RWPE1 (cell line): ENCODE data around the gene BTC.

Experiments used
- CTCF ChIA-PET: fragments of 350-600 bp; sonication (Branson Sonifier 250); formaldehyde crosslinking; extraction: SDS; loops from one replicate; lab custom pipeline; 2021; lab: Yijun Ruan, JAX
- POLR2A ChIA-PET: fragments of 400-600 bp; formaldehyde crosslinking; extraction: SDS; loops from one replicate; lab custom pipeline; 2020; ENCODE audit warnings: antibody characterized with exemption; ENCODE audit not compliant: low non-redundant PET; lab: Yijun Ruan, JAX
- DNase-seq: peaks from one replicate; pipeline ENCODE4 v3.0.0; 2012; ENCODE audit warnings: low spot score
- H3K27ac ChIP-seq: fragments of 450-650 bp; 2 replicates; pipeline ENCODE4 v1.5.1; 2017
- CTCF ChIP-seq: fragments of 450-650 bp; conservative IDR thresholded peaks from 2 replicates; pipeline ENCODE4 v1.5.1; 2017; ENCODE audit warnings: low read depth, mild to moderate bottlenecking

Gene BTC

DNA sequence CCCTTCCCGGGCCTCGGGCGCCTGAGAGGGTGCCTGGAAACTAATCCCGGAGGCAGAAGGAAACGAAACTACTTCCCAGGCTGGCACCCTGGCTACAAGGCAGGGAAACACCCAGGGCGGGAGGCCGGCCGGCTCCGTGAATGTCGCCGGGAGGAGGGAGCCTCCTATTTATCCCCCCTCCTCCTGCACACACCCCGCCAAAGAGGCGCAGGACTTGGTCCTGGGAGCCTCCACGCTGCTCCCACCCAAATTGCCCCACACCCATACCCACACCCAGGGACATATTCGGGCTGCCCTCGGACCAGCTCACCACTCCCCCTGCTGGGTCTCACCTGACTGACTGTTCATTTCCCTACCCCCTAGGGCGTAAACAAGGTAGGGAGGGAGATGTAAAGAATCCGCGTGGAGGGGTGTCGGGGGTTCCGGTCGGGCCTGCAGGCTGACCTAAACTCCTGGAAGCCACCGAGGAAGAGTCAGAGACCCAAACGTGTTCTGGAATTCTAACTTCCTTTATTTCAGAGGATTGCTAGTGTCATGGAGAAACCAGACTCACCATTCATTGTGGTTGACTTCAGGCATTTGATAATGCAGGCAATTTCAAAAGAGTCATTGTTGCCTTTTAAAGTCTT, at the start of gene BTC:
Gene BTC, minus strand, starts transcription at position 142 of the 629 bp plus-strand sequence. CDS start 198 bp downstream, outside the sequence.
- CTCF ChIA-PET, result interaction anchor here (0.5 to 0.7 kb wide), 7 partner anchors 17 to 887 kb away, joined by 3 to 4 read pairs (median 3); no protein-coding TSS in a partner anchor
- POLR2A ChIA-PET, result no interaction called here
- TF ChIP-seq CTCF, result peak; percentile 53
- peak; percentile 78 for DNase-seq
- H3K27ac ChIP-seq, result peak within 1 kb of the TSS; percentile 39; the same call in 1 of the 2 replicates

GRCh38 chr4:74840936-74841509, 46.7 kb upstream of the BTC start:
- DNase-seq, result no peak
- no peak for TF ChIP-seq CTCF
- CTCF ChIA-PET, result no interaction called here
- POLR2A ChIA-PET, result no interaction called here
- H3K27ac ChIP-seq, result no peak overlapping the region

- CTCF ChIA-PET, result no interaction called here
- POLR2A ChIA-PET, result no interaction called here
- TF ChIP-seq CTCF, result no peak
- H3K27ac ChIP-seq, result no peak overlapping the region
- peak; percentile 30 for DNase-seq
These were observed 44.5 kb upstream of the BTC start for GRCh38 chr4:74838746-74839370.

DNA sequence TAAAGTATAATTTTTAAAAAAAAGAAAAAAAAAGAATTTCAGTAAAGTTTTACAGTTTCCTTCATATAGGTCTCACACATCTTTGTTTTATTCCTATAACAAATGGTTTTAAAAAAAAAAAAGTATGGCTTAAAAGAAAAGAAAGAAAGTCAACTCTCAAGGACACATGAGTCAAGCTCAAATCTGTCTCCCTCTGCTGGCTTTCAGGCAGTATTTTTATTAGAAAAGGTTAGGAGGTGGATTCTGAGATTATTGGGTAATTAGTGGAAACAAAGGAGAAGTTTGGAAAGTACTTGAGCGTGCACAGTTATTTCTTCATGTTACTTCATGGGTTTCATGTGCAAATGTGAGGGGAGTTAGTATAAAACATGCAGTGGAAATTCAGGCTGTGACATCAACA, 36.6 kb upstream of the BTC start:
- DNase-seq, result no peak
- H3K27ac ChIP-seq, result no peak overlapping the region
- 0 out of 2 replicates have a peak, but pooled peaks have one; percentile 6 for TF ChIP-seq CTCF
- CTCF ChIA-PET, result interaction anchor here (0.6 to 0.7 kb wide), 3 partner anchors 13 to 82 kb away, joined by 3 to 5 read pairs (median 3); no protein-coding TSS in a partner anchor
- POLR2A ChIA-PET, result no interaction called here

GRCh38 chr4:74823194-74823593, 28.9 kb upstream of the BTC start:
- ChIA-PET CTCF (no interaction called here), POLR2A (no interaction called here)
- TF ChIP-seq CTCF, result no peak
- no peak for DNase-seq
- H3K27ac ChIP-seq, result no peak overlapping the region

- no peak overlapping the region for H3K27ac ChIP-seq
- TF ChIP-seq CTCF, result no peak
- CTCF ChIA-PET, result no interaction called here
- DNase-seq, result no peak
- POLR2A ChIA-PET, result no interaction called here
These were observed 28.3 kb upstream of the BTC start for GRCh38 chr4:74822603-74823002.
